NCI-H748 treated with DMSO at 0.1 percent for 48 hours (cell line): ENCODE data around the gene ZNF800.

Source experiments
- DNase-seq: peaks from one replicate; lab custom pipeline; 2025; lab: John Stamatoyannopoulos, UW

ZNF800 gene

DNA sequence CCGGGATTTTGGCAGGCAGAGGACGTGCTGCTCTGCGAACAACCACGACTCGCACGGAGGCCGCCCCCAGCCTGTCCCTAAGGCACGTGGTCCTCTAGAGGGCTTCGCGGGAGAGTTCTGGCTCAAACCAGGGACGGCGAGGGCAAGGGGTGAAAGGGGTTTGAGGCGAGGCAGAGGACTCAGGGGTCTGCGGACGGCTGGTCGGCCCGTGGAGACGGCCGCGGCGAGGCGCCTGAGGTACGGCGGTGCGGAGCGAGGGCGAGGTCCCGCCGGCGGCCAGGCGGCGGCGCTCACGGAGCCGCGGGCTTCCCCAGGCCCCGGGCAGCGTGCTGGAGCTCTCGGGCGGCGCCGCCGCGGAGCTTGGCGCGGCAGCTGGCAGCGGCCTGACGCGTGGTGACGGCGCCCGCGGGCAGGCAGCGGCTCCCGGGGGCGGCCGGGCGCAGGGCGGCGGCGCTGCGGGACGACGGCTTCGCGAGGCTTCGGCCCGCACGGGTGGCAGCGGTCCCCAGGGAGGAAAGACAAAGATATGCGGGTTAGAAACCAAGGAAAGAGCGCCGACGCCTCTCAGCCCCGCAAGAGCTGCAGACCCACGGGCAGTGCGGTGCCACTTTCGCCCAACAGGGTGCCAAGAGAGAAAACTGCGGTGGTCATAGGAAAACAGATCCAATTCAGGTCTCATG lies 44.8 kb downstream of the ZNF800 start:
- DNase-seq: peak; percentile 50

DNA sequence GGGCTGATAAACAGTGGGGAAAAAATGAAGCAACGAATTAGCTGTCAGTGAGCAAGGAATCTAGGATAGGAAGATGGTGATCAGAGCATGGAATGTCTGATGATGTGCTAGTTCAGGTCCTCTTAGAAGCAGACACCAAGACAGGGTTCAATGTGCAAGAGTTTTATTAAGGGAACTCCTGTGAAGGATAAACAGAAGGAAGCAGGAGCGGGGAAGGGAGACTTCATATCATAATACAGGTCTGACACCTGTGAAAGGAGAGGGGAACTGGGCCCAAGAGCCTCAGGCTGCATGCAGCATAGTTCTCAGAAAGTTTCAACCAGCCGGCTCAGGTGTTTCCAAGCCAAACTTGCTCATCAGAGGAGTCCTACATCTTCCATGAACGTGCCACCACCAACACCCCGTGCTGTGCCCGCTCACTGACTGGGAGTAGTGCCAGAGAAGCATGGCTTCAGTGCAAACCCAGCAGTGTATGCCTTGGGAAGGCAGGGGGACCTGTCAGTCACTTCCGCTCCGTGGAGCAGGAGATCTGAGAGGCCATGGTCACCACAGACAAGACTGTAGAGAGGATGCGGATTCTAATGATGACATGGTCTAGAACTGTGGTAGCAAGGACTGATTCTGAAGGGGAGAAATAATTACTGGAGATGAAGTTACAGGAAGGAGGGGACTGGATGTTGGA lies 45.8 kb downstream of the ZNF800 start:
- no peak for DNase-seq

DNA sequence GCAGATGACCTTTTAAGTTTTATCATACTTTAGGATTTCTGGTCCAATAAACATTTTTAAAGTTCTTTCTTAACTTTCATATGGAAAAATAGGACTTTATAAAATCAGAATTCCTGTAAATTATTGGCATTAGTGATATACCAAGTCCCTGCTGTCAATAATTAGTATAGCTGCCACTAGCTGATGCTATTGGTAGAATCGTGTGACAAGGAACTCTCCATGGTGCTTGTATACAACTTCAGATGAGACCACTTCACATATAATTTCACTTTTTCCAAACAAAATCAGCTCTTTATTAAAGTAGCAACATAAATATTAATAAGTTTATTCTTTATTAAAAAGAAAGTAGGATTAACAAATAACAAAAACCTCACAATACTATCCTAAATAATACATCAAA lies 49.9 kb downstream of the ZNF800 start:
- no peak for DNase-seq

DNA sequence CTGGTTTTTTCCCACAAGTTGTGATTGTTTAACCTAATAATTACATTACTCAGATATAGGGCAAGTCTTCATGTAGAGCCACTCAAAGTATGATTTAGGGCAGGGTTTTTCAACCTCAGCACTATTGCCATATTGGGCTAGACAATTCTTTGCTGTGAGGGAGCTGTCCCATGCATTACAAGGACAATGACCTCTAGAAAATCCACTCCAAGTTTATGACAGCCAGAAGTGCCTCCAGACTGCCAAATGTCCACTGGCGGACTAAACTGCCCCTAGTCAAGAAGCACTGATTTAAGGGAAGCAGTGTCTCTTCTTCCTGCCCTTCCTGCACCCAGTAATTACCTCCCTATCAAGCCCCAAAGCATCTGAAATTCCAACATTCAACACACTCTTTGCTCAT lies 54.4 kb downstream of the ZNF800 start:
- no peak for DNase-seq

DNA sequence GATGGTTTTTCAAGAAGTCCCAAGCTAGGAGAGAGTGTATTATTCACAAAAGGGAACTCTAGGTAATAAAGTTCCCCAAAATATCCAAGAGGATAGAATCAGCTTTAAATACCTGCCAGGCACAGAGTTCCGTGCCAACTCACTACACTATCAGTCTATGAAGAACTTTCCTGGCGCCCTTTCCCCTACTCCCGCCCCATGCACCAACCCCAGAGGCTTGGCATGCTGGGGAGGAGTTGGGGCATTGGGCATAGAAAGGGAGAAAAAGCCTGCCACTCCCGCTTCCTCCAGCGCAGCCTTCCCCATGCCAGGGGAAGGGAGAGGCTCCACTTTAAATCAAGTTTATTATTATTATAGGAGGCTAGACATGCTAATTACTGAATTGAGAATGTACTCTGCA lies 54.9 kb downstream of the ZNF800 start:
- DNase-seq: no peak

DNA sequence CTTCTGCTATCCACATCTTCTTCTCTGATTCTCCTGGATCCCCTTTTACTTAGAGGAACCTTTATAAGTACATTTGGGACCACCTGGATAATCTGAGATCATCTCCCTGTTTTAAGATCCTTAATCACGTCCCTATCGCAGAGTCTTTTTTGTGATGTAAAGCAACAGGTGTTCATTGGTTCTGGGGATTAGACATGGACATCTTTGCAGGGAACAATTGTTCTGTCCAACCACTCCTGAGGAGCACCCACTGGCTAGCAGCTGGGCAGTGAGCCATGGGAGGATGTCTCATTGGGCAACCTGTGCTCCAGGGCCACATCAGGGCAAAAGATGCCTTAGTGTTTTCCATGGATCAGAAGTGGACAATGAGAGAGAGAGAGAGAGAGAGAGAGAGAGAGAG lies 56.0 kb downstream of the ZNF800 start:
- no peak for DNase-seq

DNA sequence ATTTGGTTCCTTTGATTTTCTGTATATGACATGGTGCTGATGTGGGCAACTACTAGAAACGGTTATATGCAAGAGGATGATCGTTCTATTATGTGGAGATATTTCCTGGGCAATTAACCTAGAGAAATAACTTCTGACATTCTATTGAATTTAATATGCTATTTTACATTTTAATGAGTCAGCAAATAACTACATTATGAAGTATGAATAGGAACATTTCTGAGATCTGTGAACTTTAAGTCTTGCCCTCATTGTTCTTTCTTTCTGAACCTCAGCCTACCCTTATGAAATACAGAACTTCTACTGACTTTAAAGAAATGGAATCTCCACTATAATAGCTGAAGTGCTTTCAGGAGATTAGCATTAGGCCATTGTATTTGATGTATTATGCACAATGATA lies 59.6 kb downstream of the ZNF800 start:
- no peak for DNase-seq

DNA sequence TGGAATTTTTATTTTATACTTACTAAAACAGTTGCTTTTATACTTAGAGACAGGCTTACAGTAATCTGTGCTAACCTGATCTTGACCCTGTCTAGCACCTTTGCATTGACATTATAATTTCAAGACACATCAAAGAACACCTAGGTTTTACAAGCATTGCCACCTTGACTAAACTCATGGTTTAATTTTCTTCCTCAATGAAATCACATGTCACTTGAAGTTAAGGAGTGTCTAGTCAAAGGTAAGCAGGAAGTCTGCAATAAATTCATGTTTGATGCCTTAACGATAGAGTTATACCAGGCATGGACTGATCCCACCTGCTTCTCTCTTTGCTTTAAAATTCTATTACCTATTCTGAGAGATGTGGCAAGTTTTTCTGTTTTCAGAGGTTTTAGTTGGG lies 62.4 kb downstream of the ZNF800 start:
- DNase-seq: no peak

DNA sequence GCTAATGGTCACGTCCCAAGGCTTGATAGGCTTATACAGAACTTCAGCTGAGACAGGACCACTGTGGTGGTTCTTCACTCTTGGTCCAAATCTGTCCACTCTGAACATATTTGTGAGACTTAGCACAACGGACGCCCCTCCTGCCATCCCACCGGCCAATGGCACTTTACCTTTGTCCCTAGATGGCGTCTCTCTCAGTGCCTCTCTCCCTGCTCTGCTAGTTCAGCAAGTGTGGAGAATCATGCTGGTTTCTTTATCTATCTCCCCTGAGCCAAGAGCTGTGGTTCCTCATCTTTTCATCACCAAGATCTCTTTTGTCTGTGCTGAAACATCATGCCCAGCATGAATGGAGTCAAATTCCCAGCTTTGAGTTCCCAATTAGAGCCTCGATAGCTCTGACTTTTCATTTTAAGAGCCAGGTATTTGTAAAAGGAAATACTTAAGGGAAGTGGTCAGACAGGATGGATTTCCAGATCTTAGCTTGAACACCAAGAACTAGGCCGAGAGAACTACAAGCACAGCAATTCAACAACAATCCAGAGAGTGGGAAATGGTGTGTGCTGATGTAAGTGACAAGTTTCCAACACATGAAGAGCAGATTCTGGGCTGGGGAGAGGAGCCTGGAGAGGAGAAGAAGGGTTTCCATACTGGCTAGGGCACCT lies 69.5 kb downstream of the ZNF800 start:
- DNase-seq: no peak

DNA sequence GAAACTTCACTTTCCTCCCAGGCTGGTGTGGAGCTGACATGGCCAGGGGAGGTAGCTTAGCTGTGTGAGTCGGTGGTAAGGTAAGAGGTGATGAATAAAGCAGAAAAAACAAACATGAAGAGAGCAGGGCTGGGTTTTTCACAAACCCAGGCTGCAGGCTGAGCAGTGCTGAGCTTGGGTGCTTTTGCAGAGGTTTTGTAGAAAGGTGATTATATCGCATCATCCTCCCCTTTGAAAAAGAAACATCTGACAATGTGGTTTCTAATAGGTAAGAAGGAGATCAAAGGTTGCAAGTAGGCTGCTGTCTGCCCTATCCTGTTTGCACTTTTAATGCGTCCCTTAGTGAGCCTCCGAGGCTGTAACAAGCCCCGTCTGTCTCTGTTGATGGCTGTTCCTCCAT lies 70.2 kb downstream of the ZNF800 start:
- no peak for DNase-seq

DNA sequence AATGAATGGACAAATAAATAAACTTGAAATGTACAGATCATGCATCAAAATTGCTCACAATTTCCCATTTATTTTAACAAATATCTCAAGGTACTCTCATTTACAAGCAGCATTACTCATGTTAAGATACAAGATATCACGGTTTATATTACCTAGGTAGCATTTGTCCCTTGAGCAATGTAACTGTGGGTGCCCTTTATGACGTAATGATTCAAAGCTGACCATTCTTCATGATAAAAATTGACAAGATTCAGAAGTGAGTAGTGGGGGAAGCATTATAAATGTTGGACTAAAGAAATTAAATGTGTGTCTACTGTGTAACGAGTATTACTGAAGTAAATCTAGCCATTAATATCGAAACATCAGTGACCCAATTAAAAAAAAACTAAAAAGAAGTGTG lies 71.5 kb downstream of the ZNF800 start:
- no peak for DNase-seq
